Glomerular visceral epithelial cell (primary cell): ENCODE measurements around the gene ARHGAP6.

Source experiments
- DNase-seq: peaks from one replicate; pipeline ENCODE4 v3.0.0-alpha.2; 2016; ENCODE audit errors: extremely low spot score

Gene ARHGAP6, protein sequence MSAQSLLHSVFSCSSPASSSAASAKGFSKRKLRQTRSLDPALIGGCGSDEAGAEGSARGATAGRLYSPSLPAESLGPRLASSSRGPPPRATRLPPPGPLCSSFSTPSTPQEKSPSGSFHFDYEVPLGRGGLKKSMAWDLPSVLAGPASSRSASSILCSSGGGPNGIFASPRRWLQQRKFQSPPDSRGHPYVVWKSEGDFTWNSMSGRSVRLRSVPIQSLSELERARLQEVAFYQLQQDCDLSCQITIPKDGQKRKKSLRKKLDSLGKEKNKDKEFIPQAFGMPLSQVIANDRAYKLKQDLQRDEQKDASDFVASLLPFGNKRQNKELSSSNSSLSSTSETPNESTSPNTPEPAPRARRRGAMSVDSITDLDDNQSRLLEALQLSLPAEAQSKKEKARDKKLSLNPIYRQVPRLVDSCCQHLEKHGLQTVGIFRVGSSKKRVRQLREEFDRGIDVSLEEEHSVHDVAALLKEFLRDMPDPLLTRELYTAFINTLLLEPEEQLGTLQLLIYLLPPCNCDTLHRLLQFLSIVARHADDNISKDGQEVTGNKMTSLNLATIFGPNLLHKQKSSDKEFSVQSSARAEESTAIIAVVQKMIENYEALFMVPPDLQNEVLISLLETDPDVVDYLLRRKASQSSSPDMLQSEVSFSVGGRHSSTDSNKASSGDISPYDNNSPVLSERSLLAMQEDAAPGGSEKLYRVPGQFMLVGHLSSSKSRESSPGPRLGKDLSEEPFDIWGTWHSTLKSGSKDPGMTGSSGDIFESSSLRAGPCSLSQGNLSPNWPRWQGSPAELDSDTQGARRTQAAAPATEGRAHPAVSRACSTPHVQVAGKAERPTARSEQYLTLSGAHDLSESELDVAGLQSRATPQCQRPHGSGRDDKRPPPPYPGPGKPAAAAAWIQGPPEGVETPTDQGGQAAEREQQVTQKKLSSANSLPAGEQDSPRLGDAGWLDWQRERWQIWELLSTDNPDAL (N-terminal part only)

DNA sequence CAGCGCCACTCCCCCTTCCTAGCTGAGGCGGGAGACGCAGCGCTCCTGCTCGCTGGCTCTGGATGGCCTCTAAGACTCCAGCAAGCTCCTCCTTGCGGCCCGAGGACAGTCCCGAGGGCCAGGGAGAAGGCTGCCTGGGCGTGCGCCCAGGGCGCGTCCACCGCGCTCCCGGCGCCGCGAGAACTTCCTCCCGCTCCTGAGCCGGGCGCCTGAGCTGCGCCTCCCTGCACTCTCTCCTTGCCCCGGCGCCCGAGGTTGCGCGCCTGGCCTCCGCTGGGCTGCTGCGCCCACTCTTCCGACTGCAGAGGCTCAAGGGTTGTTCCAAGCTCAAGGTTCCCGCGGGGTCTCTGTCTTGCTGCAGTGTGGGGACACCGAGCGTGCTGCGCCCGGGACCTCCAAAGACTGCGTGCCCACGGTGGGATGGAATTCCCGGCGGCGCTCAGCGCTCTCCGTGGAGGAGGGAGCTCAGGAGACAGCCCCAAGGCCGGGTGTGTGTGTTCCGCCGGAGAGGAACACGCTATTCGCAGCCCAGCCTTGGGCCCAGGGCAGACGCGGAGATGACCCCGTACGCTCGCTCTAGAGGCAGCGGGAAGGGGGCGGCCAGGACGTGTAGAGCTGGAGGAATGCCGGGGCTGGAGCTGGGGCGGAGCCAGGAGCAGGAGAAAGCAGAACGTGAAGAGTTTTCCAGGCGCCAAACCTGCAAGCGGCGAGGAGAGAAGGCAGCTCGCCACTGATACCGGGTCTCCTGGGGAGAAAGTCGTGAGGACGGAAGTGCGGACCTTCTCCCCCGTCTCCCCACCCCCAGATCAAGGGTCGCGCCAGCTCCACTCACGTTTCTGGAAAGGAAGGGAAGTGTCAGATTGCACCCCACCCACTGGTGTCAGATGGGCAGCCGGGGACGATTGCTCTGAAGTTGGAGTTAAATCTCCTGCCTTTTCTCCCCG lies at the start of gene ARHGAP6:
Gene ARHGAP6, minus strand, starts transcription at position 753 of the 944 bp plus-strand sequence. CDS start 1,092 bp downstream, outside the sequence.
- peak; percentile 59 for DNase-seq

DNA sequence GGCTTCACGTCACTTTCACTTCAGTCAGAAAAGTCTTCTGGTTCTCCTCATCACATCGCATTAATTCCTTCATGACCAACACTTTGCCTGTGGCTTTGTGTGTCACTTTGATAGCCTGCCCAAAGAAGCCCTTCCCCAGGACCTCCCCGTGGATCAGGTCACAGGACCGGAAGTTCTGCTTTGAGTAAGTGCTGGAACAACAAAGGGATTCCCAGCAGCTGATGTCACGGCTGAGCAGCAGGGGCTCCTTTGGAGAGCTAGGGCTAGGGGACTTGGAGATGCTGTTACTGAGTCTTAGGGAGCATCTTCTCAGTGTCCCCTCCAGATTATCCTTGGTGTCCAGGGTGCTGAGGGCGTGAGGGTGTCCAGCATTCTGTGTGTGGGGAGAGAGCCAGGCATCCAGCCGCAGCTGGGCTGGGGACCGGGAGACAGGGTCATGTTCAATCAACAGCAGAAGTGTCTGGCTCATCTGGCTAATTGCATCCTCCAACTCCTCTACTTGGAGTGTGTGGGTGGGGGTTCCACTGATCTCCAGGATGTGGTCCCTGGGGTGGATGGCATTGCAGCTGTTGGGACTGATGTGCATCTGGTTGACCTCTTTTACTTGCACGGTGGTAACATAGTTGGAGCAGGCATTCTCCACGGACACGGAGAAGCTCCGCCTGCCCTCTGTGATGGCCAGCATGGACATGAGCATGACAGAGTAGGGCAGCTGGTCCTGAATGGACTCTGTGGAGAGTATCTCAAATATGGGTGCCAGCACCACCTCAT lies 39.2 kb upstream of the ARHGAP6 start:
- DNase-seq = peak; percentile 2

DNA sequence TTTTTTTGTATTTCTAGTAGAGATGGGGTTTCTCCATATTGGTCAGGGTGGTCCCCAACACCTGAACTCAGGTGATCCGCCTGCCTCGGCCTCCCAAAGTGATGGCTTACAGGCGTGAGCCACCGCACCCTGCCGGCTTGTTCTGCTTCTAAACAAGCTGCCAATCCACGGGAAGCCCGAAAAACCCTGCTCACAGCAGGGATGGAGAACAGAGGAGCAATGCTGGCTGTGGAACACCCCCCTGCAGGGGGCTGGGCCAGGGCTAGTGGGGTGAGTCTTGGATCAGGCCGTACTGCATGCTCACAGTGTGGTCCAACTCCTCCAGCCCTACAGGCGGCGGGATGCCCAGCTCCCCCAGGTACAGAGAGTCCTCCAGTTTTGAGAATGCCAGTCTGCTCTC lies 38.1 kb upstream of the ARHGAP6 start:
- DNase-seq = no peak

DNA sequence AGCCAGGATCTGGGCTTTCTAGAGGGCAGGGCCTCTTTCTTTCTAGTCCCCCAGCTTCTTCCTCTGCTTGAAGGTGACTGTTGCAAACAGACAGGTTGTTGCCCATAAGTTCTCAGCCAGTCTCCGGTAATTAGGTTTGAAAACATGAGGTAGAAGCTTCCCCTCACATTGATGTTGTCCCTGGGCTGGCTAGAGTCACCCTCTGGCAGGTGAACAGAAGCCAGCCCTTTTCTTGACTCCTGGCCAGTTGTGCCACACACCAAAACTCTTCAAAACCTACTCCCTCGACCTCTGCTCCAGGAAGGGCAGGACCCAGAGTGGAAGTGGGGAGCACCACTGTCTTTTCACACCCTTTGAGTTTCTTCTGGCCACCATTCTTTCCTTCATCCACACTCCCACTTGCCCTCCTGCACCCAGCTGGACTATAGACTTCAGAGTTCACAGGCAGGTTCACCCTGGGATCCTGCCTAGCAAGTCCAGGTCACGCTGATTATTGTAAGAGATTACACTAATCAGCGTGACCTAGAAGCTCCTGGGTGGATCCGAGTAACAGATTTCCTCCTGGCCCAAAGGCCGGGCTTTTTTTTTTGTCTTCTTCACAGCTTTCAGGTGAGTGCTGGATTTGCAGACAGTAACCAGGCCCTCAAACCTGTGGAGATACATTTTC lies 37.4 kb upstream of the ARHGAP6 start:
- DNase-seq = no peak

DNA sequence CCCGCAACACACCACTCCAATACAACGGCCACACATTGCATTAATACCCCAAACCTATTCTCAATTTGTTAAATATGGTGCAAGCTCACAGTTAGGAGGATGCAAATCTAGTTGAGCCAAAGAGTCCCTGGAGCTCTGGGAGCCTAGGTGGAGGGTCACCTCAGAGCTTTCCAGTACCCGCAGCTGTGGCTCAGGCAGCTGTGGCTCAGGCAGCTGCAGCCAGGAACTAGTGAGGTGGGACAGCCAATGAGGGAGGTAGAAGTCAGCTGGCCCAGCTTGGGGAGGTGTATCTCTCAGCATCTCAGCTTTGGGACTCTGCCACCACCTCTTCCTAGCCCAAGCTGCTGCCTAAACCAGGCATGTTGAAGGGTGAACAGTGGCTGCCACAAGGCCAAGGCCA lies 36.7 kb upstream of the ARHGAP6 start:
- no peak for DNase-seq

DNA sequence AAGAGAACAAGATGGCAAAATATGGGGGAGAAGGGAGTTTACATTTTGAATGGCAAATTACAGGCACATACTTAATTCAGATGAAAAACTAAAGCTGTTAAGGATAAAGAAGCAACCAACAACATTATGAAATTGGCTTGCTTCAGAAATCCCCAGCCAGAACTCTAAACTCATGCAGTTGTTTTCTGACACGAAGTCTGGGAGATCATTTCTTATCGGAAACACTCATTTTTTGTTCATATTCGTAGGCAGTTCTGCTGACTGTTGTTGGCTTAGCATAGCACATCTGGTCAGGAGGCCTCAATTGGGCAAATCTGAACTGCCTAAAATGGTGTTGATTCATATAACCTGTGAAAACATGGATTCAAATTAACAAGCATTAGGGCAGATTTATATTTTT lies 33.0 kb upstream of the ARHGAP6 start:
- DNase-seq = no peak

DNA sequence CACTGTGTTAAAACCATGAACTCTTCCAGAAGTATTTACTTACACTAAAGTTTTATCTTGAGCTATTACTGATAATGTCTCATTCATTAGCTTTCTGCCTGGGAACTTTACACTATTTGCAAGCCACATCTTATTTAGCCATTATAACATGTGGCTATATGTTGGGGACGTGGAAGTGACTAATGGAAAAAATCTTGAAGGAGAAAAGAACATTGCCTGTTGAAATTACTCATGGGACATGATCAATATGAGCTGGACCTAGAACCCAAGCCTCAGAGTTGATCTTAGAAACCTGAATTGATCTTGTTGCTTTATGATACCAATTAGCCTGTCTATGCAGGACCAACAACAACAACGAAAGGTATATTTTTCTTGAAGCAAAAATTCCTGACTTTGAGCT lies 22.5 kb upstream of the ARHGAP6 start:
- DNase-seq = no peak

DNA sequence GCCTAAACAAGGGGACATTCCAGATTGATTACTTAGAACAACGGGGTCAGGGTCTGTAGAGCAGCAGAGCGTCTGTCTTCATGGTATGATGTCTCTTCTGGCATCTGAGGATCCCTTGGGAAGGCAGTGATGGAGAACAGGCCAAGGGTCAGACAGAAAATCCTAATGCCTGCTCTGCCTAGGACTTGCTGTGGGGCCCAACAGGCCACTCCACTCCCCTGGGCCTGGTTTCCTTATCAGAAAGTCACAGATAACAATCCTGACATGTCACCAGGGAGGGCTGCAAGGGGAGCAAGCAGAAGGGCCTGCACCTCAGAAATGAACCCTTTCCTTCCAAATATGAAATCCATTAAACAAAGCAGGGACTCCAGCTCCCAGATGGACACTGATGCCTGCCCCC lies 21.4 kb upstream of the ARHGAP6 start:
- no peak for DNase-seq

DNA sequence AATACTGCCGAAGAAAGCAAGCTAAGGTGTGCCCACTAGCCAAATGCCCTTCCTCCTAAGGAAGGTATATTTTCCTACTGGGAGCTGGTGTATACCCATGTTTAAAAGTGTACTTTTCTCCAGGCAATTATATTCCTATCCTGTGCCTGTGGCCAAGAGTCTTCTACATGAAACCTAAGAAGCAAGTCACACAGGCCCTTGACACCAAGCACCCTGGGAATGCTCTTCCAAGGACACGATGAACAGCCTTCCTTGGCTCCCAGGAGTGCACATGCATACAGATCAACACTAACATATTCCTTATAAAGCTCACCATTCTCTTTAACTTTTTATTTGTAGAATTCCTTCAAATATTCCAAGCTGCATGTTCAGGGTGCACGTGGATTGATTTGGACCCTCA lies 17.3 kb upstream of the ARHGAP6 start:
- DNase-seq = no peak

DNA sequence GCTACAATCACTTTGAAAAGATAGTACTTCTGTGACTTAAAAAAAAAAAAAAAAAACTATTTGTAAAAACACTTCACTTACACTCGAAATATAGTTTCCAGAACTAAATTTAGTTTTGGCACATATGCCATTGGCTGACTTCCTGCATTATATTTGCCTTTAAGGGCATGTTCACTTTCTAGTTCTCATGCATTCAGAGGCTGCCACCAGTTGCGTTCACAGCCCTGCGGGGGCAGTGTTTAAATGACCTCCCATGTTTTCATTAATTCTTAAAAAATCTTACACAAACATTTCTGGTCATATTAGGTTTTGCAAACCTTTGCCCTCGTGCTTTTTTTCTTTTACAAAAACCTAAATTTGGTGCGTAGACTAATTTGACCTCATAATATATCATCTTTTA lies 12.4 kb upstream of the ARHGAP6 start:
- no peak for DNase-seq

DNA sequence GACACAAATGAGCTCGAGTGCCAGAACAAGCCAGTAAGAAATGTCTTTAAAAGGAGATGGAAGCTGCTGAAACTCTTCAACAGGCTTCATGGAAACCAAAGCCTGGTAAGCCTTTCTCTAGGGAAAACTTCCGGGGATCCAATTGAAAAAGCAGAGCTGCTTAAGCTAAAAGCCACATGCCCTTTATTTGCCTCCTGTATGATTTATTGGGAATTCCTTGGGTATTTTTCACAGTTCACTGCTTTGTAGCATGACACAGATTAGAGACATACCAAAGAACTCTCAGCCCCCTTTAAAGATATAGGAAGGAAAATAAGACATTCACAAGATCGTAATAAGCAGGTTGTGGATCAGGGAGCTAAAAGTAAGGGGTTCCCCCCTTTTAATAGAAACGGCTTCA lies 6.5 kb upstream of the ARHGAP6 start:
- DNase-seq = peak; percentile 25

DNA sequence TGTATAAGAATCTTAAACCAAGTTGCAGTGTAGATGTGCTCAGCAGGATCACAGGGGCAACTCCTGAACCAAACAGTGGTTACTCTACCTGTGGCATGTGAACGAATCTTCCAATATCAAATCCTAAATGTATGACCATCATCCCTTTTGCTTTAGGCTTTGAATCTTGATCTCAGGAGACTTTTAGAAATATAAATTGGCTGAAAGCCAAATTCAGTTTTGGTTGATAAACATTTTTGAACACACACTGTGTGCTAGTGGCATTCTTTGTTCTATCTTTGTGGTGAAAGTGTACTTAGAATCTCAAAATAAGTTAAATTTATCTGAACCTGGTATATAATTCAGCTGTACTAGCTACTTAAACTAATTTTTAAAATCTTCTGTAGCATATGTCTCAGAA lies 4.6 kb upstream of the ARHGAP6 start:
- no peak for DNase-seq

DNA sequence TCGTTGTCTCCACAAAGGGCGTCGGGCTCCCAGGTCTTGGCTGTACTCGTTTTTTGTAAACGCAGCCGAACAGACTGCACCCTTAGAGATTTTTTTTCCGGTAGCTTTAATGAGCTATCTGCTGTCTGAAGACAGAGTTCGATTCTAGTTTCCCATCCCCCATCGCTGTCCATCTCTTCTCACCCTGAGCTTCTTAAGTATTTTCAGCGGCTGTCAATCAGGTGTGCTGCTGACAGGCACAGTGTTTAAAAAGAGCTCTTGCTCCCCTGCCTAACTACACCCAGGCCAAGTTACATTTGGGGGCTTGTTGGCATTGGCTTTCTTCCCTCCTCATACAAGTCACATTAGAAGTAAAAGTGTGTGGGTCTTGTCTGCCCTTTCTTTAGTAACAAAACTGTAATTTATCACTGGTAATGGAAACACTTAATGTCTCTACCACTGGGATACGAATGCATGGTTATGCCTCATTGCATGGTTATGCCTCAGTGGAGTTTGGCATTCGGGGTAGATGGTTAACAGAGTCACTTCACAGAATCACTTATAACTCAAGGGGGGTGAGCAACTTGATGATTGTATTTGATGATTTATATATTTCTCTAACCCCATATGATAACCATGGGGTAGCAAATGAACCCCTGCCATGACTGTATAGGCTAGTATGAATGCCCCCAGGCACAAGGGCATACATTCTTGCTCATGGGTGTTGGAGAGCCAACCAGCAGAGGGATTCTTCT lies 1.4 kb upstream of the ARHGAP6 start:
- DNase-seq = peak; percentile 82

DNA sequence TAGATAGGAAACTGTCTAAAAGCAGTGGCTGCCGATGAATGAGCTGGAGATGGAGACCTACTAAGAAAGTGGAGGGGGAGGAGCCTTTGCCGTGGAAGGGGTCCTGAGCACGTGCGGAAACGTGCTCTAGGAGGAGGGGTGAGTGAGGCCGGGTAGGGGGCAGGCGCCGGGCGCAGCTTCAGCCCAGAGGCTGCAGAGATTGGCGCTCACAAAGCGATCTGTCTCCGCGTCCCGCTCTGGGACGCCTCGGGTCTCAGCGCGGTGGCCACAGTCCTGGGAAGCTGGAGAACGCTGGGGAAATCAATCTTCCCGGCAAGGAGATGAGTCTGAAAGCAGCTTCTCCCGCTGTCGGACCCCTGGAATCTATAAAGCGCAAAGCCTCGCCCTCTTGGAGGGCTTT lies 444 bp upstream of the ARHGAP6 start:
- peak; percentile 31 for DNase-seq

DNA sequence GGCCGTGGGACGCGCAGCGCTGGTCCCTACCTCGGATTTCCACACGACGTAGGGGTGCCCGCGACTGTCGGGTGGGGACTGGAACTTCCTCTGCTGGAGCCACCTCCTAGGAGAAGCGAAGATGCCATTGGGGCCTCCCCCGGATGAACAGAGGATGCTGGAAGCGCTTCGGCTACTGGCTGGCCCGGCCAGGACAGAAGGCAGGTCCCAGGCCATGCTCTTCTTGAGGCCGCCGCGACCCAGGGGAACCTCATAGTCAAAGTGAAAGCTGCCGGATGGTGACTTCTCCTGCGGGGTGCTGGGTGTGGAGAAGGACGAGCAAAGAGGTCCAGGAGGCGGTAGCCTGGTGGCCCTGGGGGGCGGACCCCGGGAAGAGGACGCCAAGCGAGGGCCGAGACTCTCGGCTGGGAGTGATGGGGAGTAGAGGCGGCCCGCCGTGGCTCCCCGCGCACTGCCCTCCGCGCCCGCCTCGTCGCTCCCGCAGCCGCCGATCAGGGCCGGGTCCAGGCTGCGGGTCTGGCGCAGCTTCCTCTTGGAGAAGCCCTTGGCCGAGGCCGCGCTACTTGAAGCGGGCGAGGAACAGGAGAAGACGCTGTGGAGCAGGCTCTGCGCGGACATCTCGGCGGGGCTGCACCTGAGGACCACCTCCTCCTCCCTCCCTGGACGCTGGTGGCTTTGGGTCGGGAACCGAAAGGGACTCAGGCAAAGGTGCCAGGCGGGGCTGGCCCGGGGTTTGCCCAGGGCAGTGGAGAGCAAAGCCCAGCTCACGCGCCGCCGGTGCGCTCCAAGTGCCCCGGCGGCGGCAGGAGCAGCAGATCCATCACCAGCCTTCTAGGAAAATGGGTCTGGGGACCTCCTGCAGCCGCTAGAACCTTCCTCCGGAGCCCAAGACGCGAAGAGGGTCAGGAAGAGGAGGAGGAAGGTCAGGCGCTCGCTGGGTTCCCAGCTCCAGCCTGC lies 1.2 kb downstream of the ARHGAP6 start:
- DNase-seq = peak; percentile 6

DNA sequence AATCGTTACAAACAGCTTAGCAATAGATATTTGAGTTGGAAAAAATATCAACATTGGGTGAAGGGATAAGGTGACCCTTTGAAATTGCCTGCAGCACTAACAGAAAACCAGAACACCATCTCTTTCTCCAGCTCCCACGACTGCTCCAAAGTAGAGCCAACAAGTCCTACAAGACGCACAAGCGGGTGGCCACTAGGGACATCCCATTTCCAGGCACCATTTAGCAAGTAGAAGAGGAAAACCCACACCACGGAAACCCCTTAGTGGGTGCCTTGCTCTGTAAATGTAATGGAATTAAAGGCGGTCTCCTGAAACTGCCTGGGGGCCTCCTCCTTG lies 1.9 kb downstream of the ARHGAP6 start:
- DNase-seq = peak; percentile 9

DNA sequence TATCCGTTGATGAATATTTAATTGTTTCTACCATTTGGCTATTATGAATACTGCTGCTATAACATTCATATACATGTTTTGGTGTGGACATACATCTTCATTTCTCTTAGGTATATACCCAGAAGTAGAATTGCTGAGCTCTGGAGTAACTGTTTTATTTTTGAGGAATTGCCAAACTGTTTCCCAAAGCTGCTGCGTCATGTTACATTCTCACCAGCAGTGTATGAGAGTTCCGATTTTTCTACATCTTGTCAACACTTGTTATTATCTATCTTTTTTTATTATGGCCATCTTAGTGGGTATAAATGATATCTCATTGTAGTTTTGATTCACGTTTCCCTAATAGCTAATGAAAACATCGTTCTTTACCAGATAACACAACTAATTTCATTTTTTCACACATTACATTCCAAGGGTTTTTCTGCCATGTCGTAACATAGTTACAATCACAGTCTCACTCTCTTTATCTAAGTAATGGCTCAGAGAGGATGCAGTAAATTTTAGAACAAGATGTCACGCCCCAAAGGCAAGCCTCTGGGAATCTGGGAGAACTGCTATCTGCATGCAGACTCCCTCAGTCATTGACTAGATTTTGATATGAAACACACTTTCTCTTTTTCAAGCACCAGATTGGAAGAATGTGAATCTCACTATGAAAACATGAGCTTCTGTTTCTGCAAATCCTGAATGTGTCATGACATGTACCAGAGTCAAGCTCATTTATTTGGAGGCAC lies 10.3 kb downstream of the ARHGAP6 start:
- DNase-seq = no peak
